ENCODE measurements around the gene HK1.

Gene HK1

DNA sequence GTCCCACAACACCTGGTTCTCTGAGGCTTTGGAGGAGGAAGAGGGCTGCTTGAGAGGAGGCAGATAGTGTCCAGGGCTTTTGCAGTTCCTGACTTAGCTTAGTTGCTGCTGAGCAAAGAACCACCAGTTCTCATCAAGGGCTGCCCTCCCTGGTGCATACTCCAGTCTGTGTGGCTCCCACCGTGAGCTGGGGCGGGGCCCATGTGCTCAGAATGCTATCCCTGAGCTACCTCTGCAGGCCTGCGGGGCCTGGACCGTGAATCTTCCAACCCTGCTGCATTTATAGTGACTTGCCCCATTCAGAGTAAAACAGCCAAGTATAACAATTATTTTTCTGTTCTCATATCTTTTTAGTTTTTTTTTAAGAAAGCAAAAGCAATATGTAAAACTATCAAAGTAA is 89.2 kb downstream of the HK1 start:
- H3K9me2 ChIP-seq (ENCODE audit: low read depth, low read length): no peaks in the 10 kb centered on the region
- H3K4me2 ChIP-seq (ENCODE audit: low read length): no peak overlapping the region
- no peak overlapping the region for H3K9ac ChIP-seq (ENCODE audit: low read length)
- TF ChIP-seq, protein P1, sequence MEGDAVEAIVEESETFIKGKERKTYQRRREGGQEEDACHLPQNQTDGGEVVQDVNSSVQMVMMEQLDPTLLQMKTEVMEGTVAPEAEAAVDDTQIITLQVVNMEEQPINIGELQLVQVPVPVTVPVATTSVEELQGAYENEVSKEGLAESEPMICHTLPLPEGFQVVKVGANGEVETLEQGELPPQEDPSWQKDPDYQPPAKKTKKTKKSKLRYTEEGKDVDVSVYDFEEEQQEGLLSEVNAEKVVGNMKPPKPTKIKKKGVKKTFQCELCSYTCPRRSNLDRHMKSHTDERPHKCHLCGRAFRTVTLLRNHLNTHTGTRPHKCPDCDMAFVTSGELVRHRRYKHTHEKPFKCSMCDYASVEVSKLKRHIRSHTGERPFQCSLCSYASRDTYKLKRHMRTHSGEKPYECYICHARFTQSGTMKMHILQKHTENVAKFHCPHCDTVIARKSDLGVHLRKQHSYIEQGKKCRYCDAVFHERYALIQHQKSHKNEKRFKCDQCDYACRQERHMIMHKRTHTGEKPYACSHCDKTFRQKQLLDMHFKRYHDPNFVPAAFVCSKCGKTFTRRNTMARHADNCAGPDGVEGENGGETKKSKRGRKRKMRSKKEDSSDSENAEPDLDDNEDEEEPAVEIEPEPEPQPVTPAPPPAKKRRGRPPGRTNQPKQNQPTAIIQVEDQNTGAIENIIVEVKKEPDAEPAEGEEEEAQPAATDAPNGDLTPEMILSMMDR (IDR thresholded peaks at IDR 0.05; ENCODE audit: low read length): no peak
- TF ChIP-seq EZH2 (IDR thresholded peaks at IDR 0.05; ENCODE audit: borderline replicate concordance, low read length): no peak
- no peak overlapping the region for H3K27ac ChIP-seq (ENCODE audit: low read depth, low read length, poor library complexity, severe bottlenecking)
- H3K27me3 ChIP-seq (ENCODE audit: insufficient read depth, low read length): no peaks in the 10 kb centered on the region
- no peaks in the 10 kb centered on the region for H3F3A ChIP-seq (ENCODE audit: insufficient read depth, low read length)
- no peaks in the 10 kb centered on the region for H3K4me1 ChIP-seq (ENCODE audit: insufficient read depth, low read length, severe bottlenecking)
- H3K9me3 ChIP-seq (ENCODE audit: low read length): no peaks in the 10 kb centered on the region
- no peaks in the 10 kb centered on the region for H3K79me2 ChIP-seq (ENCODE audit: insufficient read depth, low read length)
- no peak overlapping the region for H3K4me3 ChIP-seq (ENCODE audit: low read depth, low read length, poor library complexity, severe bottlenecking)
- no peaks in the 10 kb centered on the region for H4K20me1 ChIP-seq (ENCODE audit: insufficient read depth, low read length)
- H2AFZ ChIP-seq (ENCODE audit: low read length): no peak overlapping the region
- peaks cover 65% of the 10 kb centered on the region for H3K36me3 ChIP-seq (ENCODE audit: insufficient read depth, low read length)

DNA sequence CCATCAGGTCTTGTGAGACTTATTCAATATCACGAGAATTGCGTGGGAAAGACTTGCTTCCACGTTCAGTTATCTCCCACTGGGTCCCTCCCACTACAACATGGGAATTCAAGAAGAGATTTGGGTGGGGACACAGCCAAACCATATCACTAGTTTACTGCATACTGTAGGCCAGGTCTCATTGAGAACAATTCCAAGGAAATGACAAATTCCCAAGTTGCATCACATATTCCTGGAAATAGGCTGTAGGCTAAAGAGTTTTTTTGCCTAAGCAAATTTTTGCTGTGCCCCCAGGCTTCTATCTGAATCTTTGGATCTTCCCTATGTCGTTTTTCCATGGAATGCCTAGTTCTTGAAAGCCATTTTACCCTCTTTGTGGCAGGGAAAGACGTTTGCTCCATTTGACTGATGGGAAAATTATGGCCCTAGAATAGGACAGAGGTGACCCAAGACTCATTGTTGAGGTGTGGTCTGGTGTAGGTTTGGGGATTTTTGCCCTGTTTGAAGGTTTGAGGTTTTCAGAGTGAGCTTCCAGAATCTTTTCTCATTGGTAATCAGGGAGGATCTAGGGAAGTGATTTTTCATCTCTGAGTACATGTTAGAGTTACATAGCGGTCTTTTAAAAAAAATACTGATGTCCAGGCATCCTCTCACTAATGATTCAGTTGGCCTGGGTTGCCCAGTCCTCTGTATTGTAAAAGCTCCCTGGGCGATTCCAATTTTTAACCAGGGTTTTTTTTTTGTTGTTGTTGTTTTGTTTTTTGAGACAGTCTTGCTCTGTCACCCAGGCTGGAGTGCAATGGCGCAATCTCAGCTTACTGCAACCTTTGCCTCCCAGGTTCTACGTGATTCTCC is 94.1 kb downstream of the HK1 start:
- H3K4me1 ChIP-seq (ENCODE audit: insufficient read depth, low read length, severe bottlenecking): peaks cover 7% of the 10 kb centered on the region
- no peaks in the 10 kb centered on the region for H3K9me2 ChIP-seq (ENCODE audit: low read depth, low read length)
- H2AFZ ChIP-seq (ENCODE audit: low read length): no peak overlapping the region
- no peaks in the 10 kb centered on the region for H3K79me2 ChIP-seq (ENCODE audit: insufficient read depth, low read length)
- no peaks in the 10 kb centered on the region for H3F3A ChIP-seq (ENCODE audit: insufficient read depth, low read length)
- H3K9ac ChIP-seq (ENCODE audit: low read length): no peak overlapping the region
- H3K27ac ChIP-seq (ENCODE audit: low read depth, low read length, poor library complexity, severe bottlenecking): no peak overlapping the region
- peaks cover 74% of the 10 kb centered on the region for H3K36me3 ChIP-seq (ENCODE audit: insufficient read depth, low read length)
- H3K27me3 ChIP-seq (ENCODE audit: insufficient read depth, low read length): no peaks in the 10 kb centered on the region
- H3K4me3 ChIP-seq (ENCODE audit: low read depth, low read length, poor library complexity, severe bottlenecking): no peak overlapping the region
- H3K4me2 ChIP-seq (ENCODE audit: low read length): no peak overlapping the region
- TF ChIP-seq, protein P1 (IDR thresholded peaks at IDR 0.05; ENCODE audit: low read length): no peak
- TF ChIP-seq EZH2 (IDR thresholded peaks at IDR 0.05; ENCODE audit: borderline replicate concordance, low read length): no peak
- H3K9me3 ChIP-seq (ENCODE audit: low read length): no peaks in the 10 kb centered on the region
- no peaks in the 10 kb centered on the region for H4K20me1 ChIP-seq (ENCODE audit: insufficient read depth, low read length)

DNA sequence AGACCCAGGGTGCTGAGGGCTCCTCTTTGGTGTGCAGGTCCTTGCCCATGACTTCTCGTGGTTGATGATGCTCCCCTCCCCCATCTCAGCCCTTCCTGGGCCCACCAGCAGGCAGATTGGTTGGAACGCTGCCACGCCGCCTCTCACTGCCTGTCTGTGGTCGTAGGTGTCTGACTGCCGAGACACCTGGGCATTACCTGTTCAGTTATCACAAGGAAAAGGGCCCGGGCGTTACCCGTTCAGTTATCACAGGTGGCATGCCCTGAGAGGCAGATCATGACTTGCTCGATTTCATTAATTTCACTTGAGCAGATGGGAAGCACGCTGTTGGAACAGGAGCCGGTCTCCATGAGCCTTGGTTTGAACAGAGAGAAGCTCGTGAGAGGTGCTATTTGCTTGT is 95.9 kb downstream of the HK1 start:
- no peak overlapping the region for H3K27ac ChIP-seq (ENCODE audit: low read depth, low read length, poor library complexity, severe bottlenecking)
- H3K4me1 ChIP-seq (ENCODE audit: insufficient read depth, low read length, severe bottlenecking): peaks cover 7% of the 10 kb centered on the region
- no peaks in the 10 kb centered on the region for H4K20me1 ChIP-seq (ENCODE audit: insufficient read depth, low read length)
- H3K9me3 ChIP-seq (ENCODE audit: low read length): no peaks in the 10 kb centered on the region
- no peaks in the 10 kb centered on the region for H3K79me2 ChIP-seq (ENCODE audit: insufficient read depth, low read length)
- no peaks in the 10 kb centered on the region for H3K9me2 ChIP-seq (ENCODE audit: low read depth, low read length)
- no peaks in the 10 kb centered on the region for H3F3A ChIP-seq (ENCODE audit: insufficient read depth, low read length)
- H2AFZ ChIP-seq (ENCODE audit: low read length): no peak overlapping the region
- no peak overlapping the region for H3K9ac ChIP-seq (ENCODE audit: low read length)
- TF ChIP-seq, protein P1 (IDR thresholded peaks at IDR 0.05; ENCODE audit: low read length): no peak
- no peak for TF ChIP-seq EZH2 (IDR thresholded peaks at IDR 0.05; ENCODE audit: borderline replicate concordance, low read length)
- H3K27me3 ChIP-seq (ENCODE audit: insufficient read depth, low read length): no peaks in the 10 kb centered on the region
- H3K4me3 ChIP-seq (ENCODE audit: low read depth, low read length, poor library complexity, severe bottlenecking): no peak overlapping the region
- no peak overlapping the region for H3K4me2 ChIP-seq (ENCODE audit: low read length)
- peaks cover 72% of the 10 kb centered on the region for H3K36me3 ChIP-seq (ENCODE audit: insufficient read depth, low read length)
